Measurements from ENCODE around the gene PCSK6.
"Not testable (repeated sequence)": the region's sequence is repeated elsewhere in the genome, so short reads cannot be mapped to it uniquely, and the experiment has no call there.

The PCSK6 gene

GRCh38 chr15:101457696-101458095, 31.8 kb downstream of the PCSK6 start:
- Histone ChIP-seq H3K4me1 (ENCODE audit: low read length) (no peaks in the 10 kb centered on the region), H3K27ac (ENCODE audit: low read length) (no peak overlapping the region), H2AFZ (ENCODE audit: low read length) (no peak overlapping the region), H3K36me3 (replicated peaks; ENCODE audit: insufficient read depth, low read length) (no peaks in the 10 kb centered on the region), H3K27me3 (replicated peaks; ENCODE audit: insufficient read depth, low read length) (no peaks in the 10 kb centered on the region), H3K4me2 (ENCODE audit: low read depth, low read length) (no peak overlapping the region), H3F3A (ENCODE audit: insufficient read depth, low read length) (no peaks in the 10 kb centered on the region), H3K9me3 (replicated peaks; ENCODE audit: insufficient read depth, low read length) (no peaks in the 10 kb centered on the region), H3K4me3 (ENCODE audit: low read length) (no peak overlapping the region), H3K9ac (ENCODE audit: low read length) (no peak overlapping the region), H4K20me1 (ENCODE audit: insufficient read depth, low read length) (no peaks in the 10 kb centered on the region), H3K79me2 (ENCODE audit: low read length) (no peaks in the 10 kb centered on the region), H3K9me2 (replicated peaks; ENCODE audit: insufficient read depth, low read length) (no peaks in the 10 kb centered on the region)
- no peak for DNase-seq
- no peak for TF ChIP-seq EZH2 (optimal IDR thresholded peaks at IDR 0.05; ENCODE audit: low read depth, low read length)
- no peak for TF ChIP-seq EZH2phosphoT487 (IDR thresholded peaks at IDR 0.05; ENCODE audit: low read length)
- TF ChIP-seq CTCF (IDR thresholded peaks at IDR 0.05; ENCODE audit: low read length), result no peak

- no peak for DNase-seq
- Histone ChIP-seq H3F3A (ENCODE audit: insufficient read depth, low read length) (no peaks in the 10 kb centered on the region), H2AFZ (ENCODE audit: low read length) (no peak overlapping the region), H3K79me2 (ENCODE audit: low read length) (no peaks in the 10 kb centered on the region), H3K4me3 (ENCODE audit: low read length) (no peak overlapping the region), H3K36me3 (replicated peaks; ENCODE audit: insufficient read depth, low read length) (no peaks in the 10 kb centered on the region), H3K27me3 (replicated peaks; ENCODE audit: insufficient read depth, low read length) (0 out of 2 replicates have a peak, but pooled peaks cover 3% of the 10 kb centered on the region), H3K4me2 (ENCODE audit: low read depth, low read length) (no peak overlapping the region), H3K4me1 (ENCODE audit: low read length) (no peaks in the 10 kb centered on the region), H3K9me2 (replicated peaks; ENCODE audit: insufficient read depth, low read length) (no peaks in the 10 kb centered on the region), H4K20me1 (ENCODE audit: insufficient read depth, low read length) (no peaks in the 10 kb centered on the region), H3K9ac (ENCODE audit: low read length) (no peak overlapping the region), H3K9me3 (replicated peaks; ENCODE audit: insufficient read depth, low read length) (no peaks in the 10 kb centered on the region), H3K27ac (ENCODE audit: low read length) (no peak overlapping the region)
- TF ChIP-seq EZH2 (optimal IDR thresholded peaks at IDR 0.05; ENCODE audit: low read depth, low read length) (no peak), EZH2phosphoT487 (IDR thresholded peaks at IDR 0.05; ENCODE audit: low read length) (no peak), CTCF (IDR thresholded peaks at IDR 0.05; ENCODE audit: low read length) (no peak)
Observed at GRCh38 chr15:101456057-101456739, 33.3 kb downstream of the PCSK6 start.

GRCh38 chr15:101455291-101456025, 34.0 kb downstream of the PCSK6 start:
- Histone ChIP-seq H3K9me3 (replicated peaks; ENCODE audit: insufficient read depth, low read length) (no peaks in the 10 kb centered on the region), H3K9ac (ENCODE audit: low read length) (no peak overlapping the region), H3K27ac (ENCODE audit: low read length) (no peak overlapping the region)

GRCh38 chr15:101454781-101455180, 34.7 kb downstream of the PCSK6 start:
- H3K9me2 ChIP-seq (replicated peaks; ENCODE audit: insufficient read depth, low read length); H3K4me2 ChIP-seq (ENCODE audit: low read depth, low read length); DNase-seq; H3K4me3 ChIP-seq (ENCODE audit: low read length); H3K36me3 ChIP-seq (replicated peaks; ENCODE audit: insufficient read depth, low read length); H4K20me1 ChIP-seq (ENCODE audit: insufficient read depth, low read length); H3K4me1 ChIP-seq (ENCODE audit: low read length); H2AFZ ChIP-seq (ENCODE audit: low read length); H3K9me3 ChIP-seq (replicated peaks; ENCODE audit: insufficient read depth, low read length); H3F3A ChIP-seq (ENCODE audit: insufficient read depth, low read length); H3K9ac ChIP-seq (ENCODE audit: low read length); H3K79me2 ChIP-seq (ENCODE audit: low read length); H3K27ac ChIP-seq (ENCODE audit: low read length); H3K27me3 ChIP-seq (replicated peaks; ENCODE audit: insufficient read depth, low read length): not testable (repeated sequence)

More at GRCh38 chr15:101455291-101456025, 34.0 kb downstream of the PCSK6 start:
- Histone ChIP-seq H3K79me2 (ENCODE audit: low read length) (no peaks in the 10 kb centered on the region), H2AFZ (ENCODE audit: low read length) (no peak overlapping the region), H3K9me2 (replicated peaks; ENCODE audit: insufficient read depth, low read length) (no peaks in the 10 kb centered on the region), H4K20me1 (ENCODE audit: insufficient read depth, low read length) (no peaks in the 10 kb centered on the region), H3K36me3 (replicated peaks; ENCODE audit: insufficient read depth, low read length) (no peaks in the 10 kb centered on the region), H3K27me3 (replicated peaks; ENCODE audit: insufficient read depth, low read length) (0 out of 2 replicates have a peak, but pooled peaks cover 3% of the 10 kb centered on the region), H3K4me1 (ENCODE audit: low read length) (no peaks in the 10 kb centered on the region), H3F3A (ENCODE audit: insufficient read depth, low read length) (no peaks in the 10 kb centered on the region), H3K4me3 (ENCODE audit: low read length) (no peak overlapping the region), H3K4me2 (ENCODE audit: low read depth, low read length) (no peak overlapping the region)
- TF ChIP-seq EZH2 (optimal IDR thresholded peaks at IDR 0.05; ENCODE audit: low read depth, low read length), result no peak
- no peak for TF ChIP-seq CTCF (IDR thresholded peaks at IDR 0.05; ENCODE audit: low read length)
- no peak for TF ChIP-seq EZH2phosphoT487 (IDR thresholded peaks at IDR 0.05; ENCODE audit: low read length)
- no peak for DNase-seq

Data from MM.1S (cell line).